ENCODE measurements around the gene CLEC11A. TPM values are rescaled to one million over a fixed set of nuclear protein-coding genes. Genes with fewer than 3 reads are reported as not detected.
"Not testable (repeated sequence)": the region's sequence is repeated elsewhere in the genome, so short reads cannot be mapped to it uniquely, and the experiment has no call there.

CLEC11A gene
- total and polyA plus RNA-seq, 2 of the 8 experiments (the other 6 are each of a cell fraction or from before 2014, with no cell fraction given), result 4.3 to 17.4 TPM

DNA sequence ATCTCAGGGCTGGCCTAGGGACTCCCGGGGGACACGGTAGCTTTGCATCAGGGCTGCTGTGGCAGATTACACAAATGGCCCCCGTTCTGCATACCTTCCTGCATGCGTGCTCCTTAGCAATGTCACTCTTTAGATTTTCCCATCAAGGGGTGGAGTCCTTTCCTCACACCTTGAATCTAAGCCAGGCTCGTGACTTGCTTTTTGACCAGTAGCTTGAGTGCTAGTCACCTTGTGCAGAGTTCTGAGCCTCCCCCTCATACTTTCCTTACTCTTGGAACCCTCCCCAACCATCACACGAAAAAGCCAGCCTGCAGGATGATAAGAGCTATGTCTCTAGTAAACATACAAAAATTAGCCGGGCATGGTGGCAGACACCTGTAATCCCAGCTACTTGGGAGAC lies 50.3 kb downstream of the CLEC11A start:
- H4K91ac ChIP-seq (replicated peaks; ENCODE audit: insufficient read length, low read length); H3K4me1 ChIP-seq (replicated peaks in 1 of 4; ENCODE audit: control insufficient read depth in 3 of 4, insufficient read depth in 4 of 4, low read length in 3 of 4); H2BK12ac ChIP-seq (ENCODE audit: low read depth, low read length); H3K18ac ChIP-seq (ENCODE audit: extremely low read depth, low read length); H2BK20ac ChIP-seq (ENCODE audit: low read length); H3K23me2 ChIP-seq (ENCODE audit: low read depth, low read length); H3K79me1 ChIP-seq (ENCODE audit: low read depth, low read length); H3K9me3 ChIP-seq (ENCODE audit: insufficient read depth in 2 of 2, low read depth in 1 of 2, low read length in 1 of 2); H4K5ac ChIP-seq (ENCODE audit: insufficient read length, low read depth, low read length); H4K8ac ChIP-seq (ENCODE audit: extremely low read depth, insufficient read depth, low read length); H3K4ac ChIP-seq (replicated peaks; ENCODE audit: insufficient read length, low read depth, low read length); H3K23ac ChIP-seq (ENCODE audit: insufficient read length); H2BK15ac ChIP-seq (ENCODE audit: low read length); H2BK120ac ChIP-seq (replicated peaks; ENCODE audit: low read depth, low read length); H3K4me3 ChIP-seq (ENCODE audit: extremely low read depth in 1 of 4, insufficient read depth in 2 of 4, low read depth in 3 of 4, low read length in 4 of 4); H2AFZ ChIP-seq (ENCODE audit: low read length); H3K14ac ChIP-seq (ENCODE audit: insufficient read length); H3K79me2 ChIP-seq (ENCODE audit: control insufficient read depth in 1 of 2, insufficient read depth in 2 of 2, low read length in 2 of 2); H3K56ac ChIP-seq (replicated peaks; ENCODE audit: insufficient read length, low read depth, low read length); FAIRE-seq; H3K9ac ChIP-seq (replicated peaks in 1 of 4; ENCODE audit: extremely low read depth in 1 of 4, low read depth in 3 of 4, low read length in 3 of 4); H2BK5ac ChIP-seq (ENCODE audit: low read depth, low read length); H3K4me2 ChIP-seq (ENCODE audit: insufficient read depth in 1 of 2, low read depth in 2 of 2, low read length in 2 of 2); H4K20me1 ChIP-seq (replicated peaks in 1 of 2; ENCODE audit: control insufficient read depth in 1 of 2, insufficient read depth in 2 of 2, low read length in 2 of 2); H3K27ac ChIP-seq (ENCODE audit: low read depth, low read length); DNase-seq (ENCODE audit: low read depth in 1 of 2, low spot score in 2 of 2); H3K36me3 ChIP-seq (ENCODE audit: control insufficient read depth in 2 of 4, insufficient read depth in 4 of 4, low read length in 3 of 4); H2AK5ac ChIP-seq (ENCODE audit: low read depth, low read length): not testable (repeated sequence)
- 89% methylated on average over 7 of the region's 7 CpGs; no CpG with 5 or more reads in 1 of the 2 experiments for WGBS, 2 experiments (ENCODE audit: extremely low coverage in 1 of 2, insufficient coverage in 1 of 2, insufficient read length in 1 of 2, insufficient replicate concordance in 2 of 2, low coverage in 1 of 2, low lambda C conversion rate in 2 of 2, missing lambda C conversion rate in 1 of 2)
- CTCF ChIA-PET (ENCODE audit: partially characterized antibody), result interaction anchor here (1.0 to 2.6 kb wide), 5 partner anchors 10 to 104 kb away, joined by 3 to 7 read pairs (median 5); partner anchors contain the start of gene CLEC11A
- peaks cover 1 to 35% (median 14%) of the 10 kb centered on the region in 4 experiments for H3K27me3 ChIP-seq (replicated peaks in 1 of 4; ENCODE audit: control insufficient read depth in 3 of 4, extremely low read depth in 1 of 4, insufficient read depth in 3 of 4, low read length in 3 of 4)
- POLR2A ChIA-PET (ENCODE audit: partially characterized antibody), result interaction anchor here (0.5 kb wide), 1 partner anchor 8 kb away, joined by 3 read pairs; no protein-coding TSS in a partner anchor

Other genes starting within 250 kb of the CLEC11A start
- 103 and 105 TPM in 2 replicates for gene EMC10, start 246.9 kb upstream of the CLEC11A start, total RNA-seq (2021; fragmentation: NEBNext Ultra II Directional; extraction: Animal tissue kit (Norgen Biotek cat#: 25700))
- 77.6 and 107 TPM in 2 replicates for gene EMC10, start 246.9 kb upstream of the CLEC11A start, polyA plus RNA-seq (2011; rRNA removed)
- gene GARIN5A, start 246.5 kb upstream of the CLEC11A start, total RNA-seq (2021; fragmentation: NEBNext Ultra II Directional; extraction: Animal tissue kit (Norgen Biotek cat#: 25700)), result 8.1 and 9.1 TPM in 2 replicates
- 18.5 and 31.5 TPM in 2 replicates for gene GARIN5A, start 246.5 kb upstream of the CLEC11A start, polyA plus RNA-seq (2011; rRNA removed)
- 1.9 and 3.6 TPM in 2 replicates for gene JOSD2, start 212.2 kb upstream of the CLEC11A start, total RNA-seq (2021; fragmentation: NEBNext Ultra II Directional; extraction: Animal tissue kit (Norgen Biotek cat#: 25700))
- gene JOSD2, start 212.2 kb upstream of the CLEC11A start, polyA plus RNA-seq (2011; rRNA removed), result 5.6 and 6.6 TPM in 2 replicates
- gene ASPDH, start 209.5 kb upstream of the CLEC11A start, total RNA-seq (2021; fragmentation: NEBNext Ultra II Directional; extraction: Animal tissue kit (Norgen Biotek cat#: 25700)), result not detected in 2 replicates
- not detected in 2 replicates for gene ASPDH, start 209.5 kb upstream of the CLEC11A start, polyA plus RNA-seq (2011; rRNA removed)
- gene LRRC4B, start 154.9 kb upstream of the CLEC11A start, total RNA-seq (2021; fragmentation: NEBNext Ultra II Directional; extraction: Animal tissue kit (Norgen Biotek cat#: 25700)), result 11.5 and 13.4 TPM in 2 replicates
- gene LRRC4B, start 154.9 kb upstream of the CLEC11A start, polyA plus RNA-seq (2011; rRNA removed), result 20.8 and 21.2 TPM in 2 replicates
- 13.9 and 17.3 TPM in 2 replicates for gene SYT3, start 83.5 kb upstream of the CLEC11A start, total RNA-seq (2021; fragmentation: NEBNext Ultra II Directional; extraction: Animal tissue kit (Norgen Biotek cat#: 25700))
- 6.7 and 12.7 TPM in 2 replicates for gene SYT3, start 83.5 kb upstream of the CLEC11A start, polyA plus RNA-seq (2011; rRNA removed)
- 11.7 and 14.2 TPM in 2 replicates for gene C19orf81, start 73.9 kb upstream of the CLEC11A start, total RNA-seq (2021; fragmentation: NEBNext Ultra II Directional; extraction: Animal tissue kit (Norgen Biotek cat#: 25700))
- 13.0 and 22.0 TPM in 2 replicates for gene C19orf81, start 73.9 kb upstream of the CLEC11A start, polyA plus RNA-seq (2011; rRNA removed)
- 3.7 and 3.9 TPM in 2 replicates for gene SHANK1, start 3.6 kb upstream of the CLEC11A start, total RNA-seq (2021; fragmentation: NEBNext Ultra II Directional; extraction: Animal tissue kit (Norgen Biotek cat#: 25700))
- 1.1 and 1.2 TPM in 2 replicates for gene SHANK1, start 3.6 kb upstream of the CLEC11A start, polyA plus RNA-seq (2011; rRNA removed)
- gene GPR32, start 47.1 kb downstream of the CLEC11A start, total RNA-seq (2021; fragmentation: NEBNext Ultra II Directional; extraction: Animal tissue kit (Norgen Biotek cat#: 25700)), result not detected in 2 replicates
- gene GPR32, start 47.1 kb downstream of the CLEC11A start, polyA plus RNA-seq (2011; rRNA removed), result not detected in 2 replicates
- not detected in 2 replicates for gene ACP4, start 67.1 kb downstream of the CLEC11A start, total RNA-seq (2021; fragmentation: NEBNext Ultra II Directional; extraction: Animal tissue kit (Norgen Biotek cat#: 25700))
- not detected in 2 replicates for gene ACP4, start 67.1 kb downstream of the CLEC11A start, polyA plus RNA-seq (2011; rRNA removed)
- 3.4 and 4.8 TPM in 2 replicates for gene KLK1, start 100.4 kb downstream of the CLEC11A start, total RNA-seq (2021; fragmentation: NEBNext Ultra II Directional; extraction: Animal tissue kit (Norgen Biotek cat#: 25700))
- 4.0 and 5.8 TPM in 2 replicates for gene KLK1, start 100.4 kb downstream of the CLEC11A start, polyA plus RNA-seq (2011; rRNA removed)
- not detected in 2 replicates for gene KLK15, start 110.2 kb downstream of the CLEC11A start, total RNA-seq (2021; fragmentation: NEBNext Ultra II Directional; extraction: Animal tissue kit (Norgen Biotek cat#: 25700))
- gene KLK15, start 110.2 kb downstream of the CLEC11A start, polyA plus RNA-seq (2011; rRNA removed), result not detected in 2 replicates
- not detected in 2 replicates for gene KLK3, start 131.6 kb downstream of the CLEC11A start, total RNA-seq (2021; fragmentation: NEBNext Ultra II Directional; extraction: Animal tissue kit (Norgen Biotek cat#: 25700))
- 0.08 and 0.25 TPM in 2 replicates for gene KLK3, start 131.6 kb downstream of the CLEC11A start, polyA plus RNA-seq (2011; rRNA removed)
- not detected in 2 replicates for gene KLK2, start 150.1 kb downstream of the CLEC11A start, total RNA-seq (2021; fragmentation: NEBNext Ultra II Directional; extraction: Animal tissue kit (Norgen Biotek cat#: 25700))
- gene KLK2, start 150.1 kb downstream of the CLEC11A start, polyA plus RNA-seq (2011; rRNA removed), result 0.20 and 0.36 TPM in 2 replicates
- gene KLK4, start 188.0 kb downstream of the CLEC11A start, total RNA-seq (2021; fragmentation: NEBNext Ultra II Directional; extraction: Animal tissue kit (Norgen Biotek cat#: 25700)), result 1.3 TPM in 1 of 2 replicates, not detected in the other
- 0.44 and 6.8 TPM in 2 replicates for gene KLK4, start 188.0 kb downstream of the CLEC11A start, polyA plus RNA-seq (2011; rRNA removed)
- 0.55 and 0.76 TPM in 2 replicates for gene KLK5, start 229.7 kb downstream of the CLEC11A start, total RNA-seq (2021; fragmentation: NEBNext Ultra II Directional; extraction: Animal tissue kit (Norgen Biotek cat#: 25700))
- 1.7 and 2.0 TPM in 2 replicates for gene KLK5, start 229.7 kb downstream of the CLEC11A start, polyA plus RNA-seq (2011; rRNA removed)
- 0.55 and 0.69 TPM in 2 replicates for gene KLK6, start 246.2 kb downstream of the CLEC11A start, total RNA-seq (2021; fragmentation: NEBNext Ultra II Directional; extraction: Animal tissue kit (Norgen Biotek cat#: 25700))
- 2.6 and 3.2 TPM in 2 replicates for gene KLK6, start 246.2 kb downstream of the CLEC11A start, polyA plus RNA-seq (2011; rRNA removed)